Tibial artery (tissue), 4 donors: ENCODE data around the gene B3GNT3.

Experiments used
- DNase-seq, 2 donors: peaks; one replicate each; pipeline ENCODE4 v3.0.0-alpha.2; 2019
- H3K27ac ChIP-seq, 2 donors: fragments of 200-600 bp; sonication (generic) in 1 of 2; 1 replicate in 1 of 2; 2 replicates in 1 of 2; pipeline ENCODE4 v1.5.1; 2018 to 2019; ENCODE audit warnings: mild to moderate bottlenecking in 1 of 2
- H3K27me3 ChIP-seq, 2 donors: fragments of 200-600 bp; sonication (generic) in 1 of 2; one replicate each; pipeline versions ENCODE4 v1.5.1 to v1.6.0; 2016 to 2019
- H3K36me3 ChIP-seq, 3 donors: fragments of 200-600 bp; sonication (generic) in 2 of 3; one replicate each; pipeline ENCODE4 v1.5.1; 2016 to 2019; ENCODE audit warnings: mild to moderate bottlenecking in 2 of 3
- H3K4me1 ChIP-seq, 4 donors: fragments of 200-600 bp; sonication (generic) in 2 of 4; 1 replicate in 3 of 4; 2 replicates in 1 of 4; pipeline ENCODE4 v1.5.1; 2016 to 2019
- H3K4me3 ChIP-seq, 2 donors: fragments of 200-600 bp; sonication (generic) in 1 of 2; 1 replicate in 1 of 2; 2 replicates in 1 of 2; pipeline ENCODE4 v1.5.1; 2018 to 2019; ENCODE audit warnings: mild to moderate bottlenecking in 2 of 2
- H3K9me3 ChIP-seq, 3 donors: fragments of 200-600 bp; sonication (generic) in 1 of 3; one replicate each; pipeline ENCODE4 v1.5.1; 2016 to 2019
- intact Hi-C: fragments of 100-400 bp; cut with DNase I; formaldehyde crosslinking; loops from one replicate; pipeline ENCODE4 v1.15.0; 2023; ENCODE audit warnings: low total_unique reads
- TF ChIP-seq, protein P1 (sequence below), 2 experiments: fragments of 200-600 bp in 1 of 2; fragments of 450-650 bp in 1 of 2; IDR thresholded peaks; one replicate each; pipeline ENCODE4 v1.5.1; 2017 to 2019; ENCODE audit warnings: antibody characterized with exemption in 2 of 2, mild to moderate bottlenecking in 1 of 2, moderate library complexity in 1 of 2

The B3GNT3 gene

GRCh38 chr19:17787274-17787913 is 7.5 kb upstream of the B3GNT3 start:
- Histone ChIP-seq H3K4me3 (no peak overlapping the region), H3K27ac (no peak overlapping the region), H3K27me3 (peaks cover 0 to 41% of the 10 kb centered on the region in 2 donors), H3K9me3 (no peaks in the 10 kb centered on the region), H3K4me1 (peaks cover 0 to 4% (median 0%) of the 10 kb centered on the region in 4 donors), H3K36me3 (no peaks in the 10 kb centered on the region)
- TF ChIP-seq, protein P1, sequence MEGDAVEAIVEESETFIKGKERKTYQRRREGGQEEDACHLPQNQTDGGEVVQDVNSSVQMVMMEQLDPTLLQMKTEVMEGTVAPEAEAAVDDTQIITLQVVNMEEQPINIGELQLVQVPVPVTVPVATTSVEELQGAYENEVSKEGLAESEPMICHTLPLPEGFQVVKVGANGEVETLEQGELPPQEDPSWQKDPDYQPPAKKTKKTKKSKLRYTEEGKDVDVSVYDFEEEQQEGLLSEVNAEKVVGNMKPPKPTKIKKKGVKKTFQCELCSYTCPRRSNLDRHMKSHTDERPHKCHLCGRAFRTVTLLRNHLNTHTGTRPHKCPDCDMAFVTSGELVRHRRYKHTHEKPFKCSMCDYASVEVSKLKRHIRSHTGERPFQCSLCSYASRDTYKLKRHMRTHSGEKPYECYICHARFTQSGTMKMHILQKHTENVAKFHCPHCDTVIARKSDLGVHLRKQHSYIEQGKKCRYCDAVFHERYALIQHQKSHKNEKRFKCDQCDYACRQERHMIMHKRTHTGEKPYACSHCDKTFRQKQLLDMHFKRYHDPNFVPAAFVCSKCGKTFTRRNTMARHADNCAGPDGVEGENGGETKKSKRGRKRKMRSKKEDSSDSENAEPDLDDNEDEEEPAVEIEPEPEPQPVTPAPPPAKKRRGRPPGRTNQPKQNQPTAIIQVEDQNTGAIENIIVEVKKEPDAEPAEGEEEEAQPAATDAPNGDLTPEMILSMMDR (IDR thresholded peaks at IDR 0.05), result no peak
- DNase-seq, result no peak
- intact Hi-C loops, result no loop called here

GRCh38 chr19:17788632-17789031 is 6.3 kb upstream of the B3GNT3 start:
- TF ChIP-seq, protein P1 (IDR thresholded peaks at IDR 0.05), result no peak

GRCh38 chr19:17790059-17790780 is 4.7 kb upstream of the B3GNT3 start:
- intact Hi-C loops, result no loop called here
- TF ChIP-seq, protein P1 (IDR thresholded peaks at IDR 0.05), result no peak
- no peaks in the 10 kb centered on the region for H3K36me3 ChIP-seq
- H3K4me3 ChIP-seq, result no peak overlapping the region
- no peak for DNase-seq
- H3K27ac ChIP-seq, result no peak overlapping the region
- H3K9me3 ChIP-seq, result no peaks in the 10 kb centered on the region
- H3K27me3 ChIP-seq, result peaks cover 4 to 51% of the 10 kb centered on the region in 2 donors
- peaks cover 0 to 7% (median 0%) of the 10 kb centered on the region in 4 donors for H3K4me1 ChIP-seq

More at GRCh38 chr19:17788632-17789031, 6.3 kb upstream of the B3GNT3 start:
- Histone ChIP-seq H3K4me1 (peaks cover 0 to 4% (median 0%) of the 10 kb centered on the region in 4 donors), H3K36me3 (no peaks in the 10 kb centered on the region), H3K9me3 (no peaks in the 10 kb centered on the region), H3K27me3 (peaks cover 0 to 45% of the 10 kb centered on the region in 2 donors), H3K4me3 (no peak overlapping the region), H3K27ac (no peak overlapping the region)
- intact Hi-C loops, result no loop called here
- no peak for DNase-seq

DNA sequence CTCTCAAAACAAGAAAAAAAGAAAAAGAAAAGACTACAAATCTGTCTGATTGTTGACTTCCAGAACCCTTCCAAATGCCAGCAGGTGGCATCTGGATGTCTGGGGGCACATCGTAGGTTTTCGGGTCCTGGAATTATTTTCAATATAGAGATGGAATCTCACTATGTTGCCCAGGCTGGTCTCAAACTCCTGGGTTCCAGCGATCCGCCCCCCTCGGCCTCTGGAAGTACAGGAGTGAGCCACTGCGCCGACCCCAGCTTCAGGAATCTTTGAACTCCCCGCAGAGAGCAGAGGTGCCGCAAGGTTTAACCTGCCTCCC is 567 bp upstream of the B3GNT3 start:
- no peak overlapping the region for H3K27ac ChIP-seq
- H3K9me3 ChIP-seq, result no peaks in the 10 kb centered on the region
- no peak for DNase-seq
- no peaks in the 10 kb centered on the region for H3K36me3 ChIP-seq
- TF ChIP-seq, protein P1 (IDR thresholded peaks at IDR 0.05), result no peak
- no peak overlapping the region for H3K4me3 ChIP-seq
- H3K27me3 ChIP-seq, result peaks cover 4 to 70% of the 10 kb centered on the region in 2 donors
- intact Hi-C loops, result no loop called here
- H3K4me1 ChIP-seq, result peaks cover 0 to 7% (median 0%) of the 10 kb centered on the region in 4 donors

- intact Hi-C loops, result no loop called here
- Histone ChIP-seq H3K9me3 (no peaks in the 10 kb centered on the region), H3K27ac (no peak overlapping the region), H3K4me1 (peaks cover 0 to 7% (median 0%) of the 10 kb centered on the region in 4 donors), H3K27me3 (peaks cover 4 to 72% of the 10 kb centered on the region in 2 donors), H3K4me3 (no peak overlapping the region), H3K36me3 (no peaks in the 10 kb centered on the region)
- TF ChIP-seq, protein P1 (IDR thresholded peaks at IDR 0.05), result no peak
- no peak for DNase-seq
These were observed 538 bp downstream of the B3GNT3 start for GRCh38 chr19:17795495-17795856.
